OCI-LY7 (cell line): ENCODE measurements around the gene OTUD5. TPM values are rescaled to one million over a fixed set of nuclear protein-coding genes. Genes with fewer than 3 reads are reported as not detected.

Source experiments
- BruUV-seq: library from RNA; stranded (reverse); fragments of 400-500 nt; replicated peaks from 2 replicates; lab custom pipeline; 2021; lab: Mats Ljungman, UMichigan
- CTCF ChIA-PET: fragments of 300-600 bp; sonication (Branson Sonifier 250); formaldehyde crosslinking; loops from one replicate; lab custom pipeline; 2022; ENCODE audit warnings: antibody characterized with exemption; ENCODE audit not compliant: unreplicated experiment; lab: Charles Lee
- POLR2A ChIA-PET: fragments of 300-600 bp; sonication (Branson Sonifier 250); formaldehyde crosslinking; loops from one replicate; lab custom pipeline; 2022; ENCODE audit warnings: antibody characterized with exemption; lab: Charles Lee
- DNase-seq: peaks from one replicate; pipeline ENCODE4 v3.0.0-alpha.2; 2015; ENCODE audit warnings: low spot score
- H2AFZ ChIP-seq: fragments of 200-600 bp; sonication (generic), shearing (Covaris generic); 2 replicates; pipeline ENCODE4 v1.6.1; 2014; ENCODE audit warnings: mild to moderate bottlenecking, antibody characterized with exemption, low read length, moderate library complexity
- H3K27ac ChIP-seq: fragments of 200-600 bp; sonication (generic); 2 replicates; pipeline ENCODE4 v1.5.1; 2014; ENCODE audit warnings: mixed run types, low read depth, mild to moderate bottlenecking, moderate library complexity, low read length, inconsistent platforms; ENCODE audit not compliant: poor library complexity, severe bottlenecking
- H3K36me3 ChIP-seq: fragments of 200-600 bp; sonication (generic); 2 replicates; pipeline ENCODE4 v1.6.1; 2014; ENCODE audit warnings: mild to moderate bottlenecking, antibody characterized with exemption, low read length, moderate library complexity, mixed read lengths; ENCODE audit not compliant: insufficient read depth
- H3K4me1 ChIP-seq: fragments of 200-600 bp; sonication (generic); 2 replicates; pipeline ENCODE4 v1.5.1; 2014; ENCODE audit warnings: mild to moderate bottlenecking, low read length; ENCODE audit not compliant: insufficient read depth, poor library complexity, severe bottlenecking
- H3K4me2 ChIP-seq: fragments of 200-600 bp; sonication (generic); 2 replicates; pipeline ENCODE4 v1.6.1; 2014; ENCODE audit warnings: mild to moderate bottlenecking, low read length
- H3K4me3 ChIP-seq: fragments of 200-600 bp; sonication (generic); 2 replicates; pipeline ENCODE4 v1.5.1; 2014; ENCODE audit warnings: mild to moderate bottlenecking, low read depth, low read length; ENCODE audit not compliant: poor library complexity, severe bottlenecking
- H3K79me2 ChIP-seq: fragments of 200-600 bp; sonication (generic); 2 replicates; pipeline ENCODE4 v1.6.1; 2016; ENCODE audit warnings: low read depth, mild to moderate bottlenecking, low read length, moderate library complexity, mixed read lengths; ENCODE audit not compliant: insufficient read depth
- H3K9me2 ChIP-seq: fragments of 200-600 bp; sonication (generic); 2 replicates; pipeline ENCODE4 v1.6.1; 2016; ENCODE audit warnings: mild to moderate bottlenecking, low read length, mixed read lengths; ENCODE audit not compliant: insufficient read depth
- H3K9me3 ChIP-seq: fragments of 200-600 bp; sonication (generic); 2 replicates; pipeline ENCODE4 v1.6.1; 2014; ENCODE audit warnings: mild to moderate bottlenecking, mixed run types, low read length, mixed read lengths
- H4K20me1 ChIP-seq: fragments of 200-600 bp; sonication (generic); 2 replicates; pipeline ENCODE4 v1.6.1; 2014; ENCODE audit warnings: mild to moderate bottlenecking, antibody characterized with exemption, low read length, moderate library complexity, mixed read lengths; ENCODE audit not compliant: insufficient read depth
- EZH2phosphoT487 ChIP-seq: fragments of 200-600 bp; sonication (generic); IDR thresholded peaks from 2 replicates; pipeline ENCODE4 v1.6.1; 2018; ENCODE audit warnings: low read depth, borderline replicate concordance, mild to moderate bottlenecking, mixed run types, antibody characterized with exemption, low read length, moderate library complexity, mixed read lengths
- intact Hi-C: fragments of 100-400 bp; cut with micrococcal nuclease; formaldehyde crosslinking; loops from one replicate; pipeline ENCODE4 v1.10.0; 2022; ENCODE audit not compliant: unreplicated experiment
- total RNA-seq, 2 experiments: library from RNA; depleted of rRNA in 1 of 2; stranded (reverse); fragments of >200 nt in 1 of 2; shearing (Covaris generic) in 1 of 2; gene quantifications; 2 replicates each; pipeline ENCODE4 v1.2.3, GENCODE V29; 2014 to 2022
- TF ChIP-seq, protein P1 (sequence below): fragments of 200-600 bp; sonication (generic); conservative IDR thresholded peaks from 2 replicates; pipeline ENCODE4 v1.5.1; 2014; ENCODE audit warnings: mild to moderate bottlenecking, antibody characterized with exemption, low read length, moderate library complexity, mixed read lengths

Gene OTUD5
- total RNA-seq, 2 experiments from 2014 or later, result 38.5 to 55.7 TPM

DNA sequence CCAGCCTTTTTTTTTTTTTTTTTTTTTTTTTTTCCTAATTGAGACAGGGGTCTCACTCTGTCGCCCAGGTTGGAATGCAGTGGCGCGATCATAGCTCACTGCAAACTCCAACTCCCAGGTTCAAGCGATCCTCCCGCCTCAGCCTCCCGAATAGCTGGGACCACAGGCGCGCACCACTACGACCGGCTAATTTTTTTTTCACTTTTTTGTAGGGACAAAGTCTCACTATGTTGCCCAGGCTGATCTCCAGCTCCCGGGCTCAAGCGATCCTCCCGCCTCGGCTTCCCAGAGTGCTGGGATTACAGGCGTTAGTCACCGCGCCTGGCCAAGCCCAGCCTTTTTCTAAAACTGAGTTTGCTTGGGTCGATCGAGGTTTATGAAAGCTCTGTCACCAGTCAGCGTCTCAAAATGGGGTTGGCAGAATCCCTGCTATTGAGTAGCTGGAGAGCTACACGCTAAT lies 1.3 kb upstream of the OTUD5 start:
- Histone ChIP-seq H3K4me2 (peak overlapping the region; percentile 86), H3K9me3 (no peaks in the 10 kb centered on the region), H3K79me2 (peaks cover 40% of the 10 kb centered on the region), H2AFZ (no peak overlapping the region), H3K27ac (peak overlapping the region; percentile 93), H3K36me3 (peaks cover 26% of the 10 kb centered on the region), H3K4me1 (peaks cover 62% of the 10 kb centered on the region), H3K4me3 (peak overlapping the region; percentile 91), H3K9me2 (no peaks in the 10 kb centered on the region), H4K20me1 (no peaks in the 10 kb centered on the region)
- ChIA-PET POLR2A (interaction anchor here (0.6 to 2.0 kb wide), 9 partner anchors 10 to 126 kb away, joined by 3 to 5 read pairs (median 3); no protein-coding TSS in a partner anchor), CTCF (no interaction called here)
- intact Hi-C loops, result loop anchor here (5.0 kb wide), 2 partner anchors 41 to 221 kb away; partner anchors contain the start of gene PIM2
- no TSS peak for BruUV-seq
- no peak for DNase-seq
- TF ChIP-seq, protein P1, sequence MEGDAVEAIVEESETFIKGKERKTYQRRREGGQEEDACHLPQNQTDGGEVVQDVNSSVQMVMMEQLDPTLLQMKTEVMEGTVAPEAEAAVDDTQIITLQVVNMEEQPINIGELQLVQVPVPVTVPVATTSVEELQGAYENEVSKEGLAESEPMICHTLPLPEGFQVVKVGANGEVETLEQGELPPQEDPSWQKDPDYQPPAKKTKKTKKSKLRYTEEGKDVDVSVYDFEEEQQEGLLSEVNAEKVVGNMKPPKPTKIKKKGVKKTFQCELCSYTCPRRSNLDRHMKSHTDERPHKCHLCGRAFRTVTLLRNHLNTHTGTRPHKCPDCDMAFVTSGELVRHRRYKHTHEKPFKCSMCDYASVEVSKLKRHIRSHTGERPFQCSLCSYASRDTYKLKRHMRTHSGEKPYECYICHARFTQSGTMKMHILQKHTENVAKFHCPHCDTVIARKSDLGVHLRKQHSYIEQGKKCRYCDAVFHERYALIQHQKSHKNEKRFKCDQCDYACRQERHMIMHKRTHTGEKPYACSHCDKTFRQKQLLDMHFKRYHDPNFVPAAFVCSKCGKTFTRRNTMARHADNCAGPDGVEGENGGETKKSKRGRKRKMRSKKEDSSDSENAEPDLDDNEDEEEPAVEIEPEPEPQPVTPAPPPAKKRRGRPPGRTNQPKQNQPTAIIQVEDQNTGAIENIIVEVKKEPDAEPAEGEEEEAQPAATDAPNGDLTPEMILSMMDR, result no peak
- no peak for TF ChIP-seq EZH2phosphoT487

DNA sequence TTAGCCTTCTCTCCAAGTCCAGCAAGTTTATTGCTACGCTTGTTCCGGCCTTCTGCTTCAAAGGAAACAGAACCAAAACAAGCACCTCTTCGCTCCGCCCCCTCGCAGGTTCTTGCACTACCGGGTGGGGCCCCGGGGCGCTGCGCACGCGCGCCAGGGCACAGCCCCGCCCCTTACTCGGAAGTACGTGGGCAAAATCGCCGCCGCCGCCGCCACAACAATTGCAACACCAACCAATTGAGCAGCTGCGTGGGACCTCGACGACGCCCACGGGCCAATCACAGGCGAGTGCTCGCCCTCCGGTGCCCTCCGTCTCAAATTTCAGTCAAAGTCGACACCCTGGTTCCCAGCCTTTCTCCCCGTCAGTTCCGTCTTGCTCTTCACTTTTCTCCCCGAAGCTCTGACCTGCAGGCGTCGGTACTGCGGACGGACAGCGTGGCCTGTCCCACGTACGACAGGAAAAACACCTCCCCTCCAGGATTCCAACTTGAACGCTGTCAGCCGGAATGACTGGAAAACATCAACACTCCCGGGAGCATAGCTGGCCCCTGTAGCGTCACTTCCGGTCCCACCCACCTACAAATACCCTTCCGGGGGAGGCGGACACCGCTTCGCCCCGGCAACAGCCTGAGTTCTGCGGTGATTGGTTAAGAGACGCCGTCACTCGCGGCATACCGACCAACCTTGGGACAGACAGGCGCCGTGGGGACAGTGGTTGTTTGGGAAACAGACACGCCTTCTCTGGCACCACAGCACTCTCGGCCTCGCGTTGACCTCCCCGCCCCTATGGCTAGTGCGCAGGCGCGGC lies 624 bp upstream of the OTUD5 start:
- intact Hi-C loops, result loop anchor here (2.0 to 5.0 kb wide), 3 partner anchors 19 to 221 kb away; partner anchors contain the start of gene PIM2
- Histone ChIP-seq H2AFZ (no peak overlapping the region; the same call in 1 of the 2 replicates), H3K4me2 (peak overlapping the region; percentile 86), H3K9me2 (no peaks in the 10 kb centered on the region), H3K4me3 (peak overlapping the region; percentile 91), H3K4me1 (peaks cover 56% of the 10 kb centered on the region), H3K9me3 (no peaks in the 10 kb centered on the region), H3K27ac (peak overlapping the region; percentile 93), H3K36me3 (peaks cover 28% of the 10 kb centered on the region), H4K20me1 (no peaks in the 10 kb centered on the region), H3K79me2 (peaks cover 44% of the 10 kb centered on the region)
- POLR2A ChIA-PET, result interaction anchor here (0.6 to 2.0 kb wide), 10 partner anchors 9 to 153 kb away, joined by 3 to 5 read pairs (median 3); no protein-coding TSS in a partner anchor
- TSS peak; percentile 69 for BruUV-seq
- TF ChIP-seq EZH2phosphoT487, result no peak
- TF ChIP-seq, protein P1, result no peak
- peak; percentile 96 for DNase-seq
- CTCF ChIA-PET, result interaction anchor here (0.7 kb wide), 1 partner anchor 219 kb away, joined by 3 read pairs; no protein-coding TSS in a partner anchor
